ENCODE data around the gene CYP1B1.
"Not testable (repeated sequence)": the region's sequence is repeated elsewhere in the genome, so short reads cannot be mapped to it uniquely, and the experiment has no call there.

The CYP1B1 gene

GRCh38 chr2:38098421-38099098 is 22.6 kb upstream of the CYP1B1 start:
- no peak for DNase-seq

GRCh38 chr2:38097988-38098385 is 22.0 kb upstream of the CYP1B1 start:
- DNase-seq: no peak

- no peak for DNase-seq
Measured at GRCh38 chr2:38097258-38097987, 21.5 kb upstream of the CYP1B1 start.

- DNase-seq: peak; percentile 86
Measured at GRCh38 chr2:38095996-38096861, 20.3 kb upstream of the CYP1B1 start.

GRCh38 chr2:38095079-38095995 is 19.4 kb upstream of the CYP1B1 start:
- DNase-seq: peak; percentile 27

- DNase-seq: no peak
Measured at GRCh38 chr2:38093527-38094165, 17.7 kb upstream of the CYP1B1 start.

GRCh38 chr2:38092196-38092902 is 16.4 kb upstream of the CYP1B1 start:
- DNase-seq: no peak

GRCh38 chr2:38091760-38092159 is 15.8 kb upstream of the CYP1B1 start:
- DNase-seq: no peak

- DNase-seq: no peak
Measured at GRCh38 chr2:38090928-38091327, 15.0 kb upstream of the CYP1B1 start.

GRCh38 chr2:38090212-38090611 is 14.3 kb upstream of the CYP1B1 start:
- DNase-seq: not testable (repeated sequence)

- not testable (repeated sequence) for DNase-seq
Measured at GRCh38 chr2:38085998-38086698, 10.2 kb upstream of the CYP1B1 start.

- not testable (repeated sequence) for DNase-seq
Measured at GRCh38 chr2:38084556-38084955, 8.6 kb upstream of the CYP1B1 start.

- not testable (repeated sequence) for DNase-seq
Measured at GRCh38 chr2:38082727-38083126, 6.8 kb upstream of the CYP1B1 start.

GRCh38 chr2:38080346-38080745 is 4.4 kb upstream of the CYP1B1 start:
- no peak for DNase-seq

- no peak for DNase-seq
Measured at GRCh38 chr2:38079116-38080052, 3.4 kb upstream of the CYP1B1 start.

- no peak for DNase-seq
Measured at GRCh38 chr2:38077431-38077769, 1.4 kb upstream of the CYP1B1 start.

GRCh38 chr2:38076710-38077430 is 919 bp upstream of the CYP1B1 start:
- peak; percentile 36 for DNase-seq

- DNase-seq: peak; percentile 44
Measured at GRCh38 chr2:38076152-38076709, 280 bp upstream of the CYP1B1 start.
